Left colon (tissue), 2 donors: ENCODE data around the gene CMTM5. TPM values are rescaled to one million over a fixed set of nuclear protein-coding genes. Genes with fewer than 3 reads are reported as not detected.
"Not testable (repeated sequence)": the region's sequence is repeated elsewhere in the genome, so short reads cannot be mapped to it uniquely, and the experiment has no call there.

Experiments used
- ATAC-seq: fragments of 200-7000 bp; cut with Tn5 transposase; one replicate; pipeline ENCODE4 v1.9.1; 2020; ENCODE audit warnings: mild to moderate bottlenecking, moderate library complexity
- DNase-seq, 2 donors: peaks; one replicate each; pipeline ENCODE4 v3.0.0-alpha.2; 2020
- intact Hi-C, 2 donors: fragments of 100-400 bp; cut with DNase I in 1 of 2; cut with micrococcal nuclease in 1 of 2; formaldehyde crosslinking; loops; one replicate each; pipeline versions ENCODE4 v1.11.2 to v1.14.0; 2022; cut with DNase I, micrococcal nuclease
- total RNA-seq, 2 donors: library from RNA; stranded (reverse); fragmentation: NEBNext Ultra II Directional; extraction: Animal tissue kit (Norgen Biotek cat#: 25700); gene quantifications; one replicate each; pipeline ENCODE4 v1.2.1, GENCODE V29; 2021
- donor health status: DM: no; HTN: no; CAD: no.
- donor health status: DM: yes; HTN: yes; CAD: no.

The CMTM5 gene
- total RNA-seq, 2 donors from 2014 or later, result 1.6 TPM; not detected in 1

GRCh38 chr14:23386999-23387398 is 10.2 kb downstream of the CMTM5 start:
- no peak for DNase-seq
- intact Hi-C loops, result loop anchor here in 1 of 2 donors (10.0 kb wide), 1 partner anchor 122 kb away; no protein-coding TSS in a partner anchor
- no peak for ATAC-seq

- DNase-seq (no peak), ATAC-seq (no peak)
- intact Hi-C loops, result loop anchor here in 1 of 2 donors (10.0 kb wide), 1 partner anchor 123 kb away; no protein-coding TSS in a partner anchor
Observed at GRCh38 chr14:23387916-23388882, 11.4 kb downstream of the CMTM5 start.

- intact Hi-C loops, result loop anchor here in 1 of 2 donors (10.0 kb wide), 1 partner anchor 124 kb away; no protein-coding TSS in a partner anchor
- ATAC-seq (no peak), DNase-seq (no peak)
Observed at GRCh38 chr14:23388996-23389395, 12.2 kb downstream of the CMTM5 start.

GRCh38 chr14:23389396-23389795 is 12.6 kb downstream of the CMTM5 start:
- ATAC-seq (no peak), DNase-seq (no peak)
- intact Hi-C loops, result loop anchor here in 1 of 2 donors (10.0 kb wide), 1 partner anchor 125 kb away; no protein-coding TSS in a partner anchor

GRCh38 chr14:23389871-23390270 is 13.0 kb downstream of the CMTM5 start:
- DNase-seq, ATAC-seq: not testable (repeated sequence)
- intact Hi-C loops, result loop anchor here in 1 of 2 donors (10.0 kb wide), 1 partner anchor 125 kb away; no protein-coding TSS in a partner anchor

- intact Hi-C loops, result no loop called here
- DNase-seq (no peak), ATAC-seq (no peak)
Observed at GRCh38 chr14:23392613-23393012, 15.8 kb downstream of the CMTM5 start.

GRCh38 chr14:23396126-23396525 is 19.3 kb downstream of the CMTM5 start:
- no peak for ATAC-seq
- intact Hi-C loops, result no loop called here
- DNase-seq, result no peak

GRCh38 chr14:23396781-23397407 is 20.0 kb downstream of the CMTM5 start:
- DNase-seq (no peak), ATAC-seq (no peak)
- intact Hi-C loops, result no loop called here

GRCh38 chr14:23398348-23398747 is 21.5 kb downstream of the CMTM5 start:
- no peak for ATAC-seq
- intact Hi-C loops, result no loop called here

GRCh38 chr14:23399136-23399535 is 22.3 kb downstream of the CMTM5 start:
- no peak for ATAC-seq
- intact Hi-C loops, result no loop called here
- no peak for DNase-seq

More at GRCh38 chr14:23398348-23398747, 21.5 kb downstream of the CMTM5 start:
- no peak for DNase-seq

GRCh38 chr14:23399591-23399990 is 22.7 kb downstream of the CMTM5 start:
- intact Hi-C loops, result no loop called here
- no peak for DNase-seq
- no peak for ATAC-seq

- intact Hi-C loops, ATAC-seq, DNase-seq: not testable (repeated sequence)
Observed at GRCh38 chr14:23400496-23401149, 23.8 kb downstream of the CMTM5 start.

- intact Hi-C loops, result no loop called here
- DNase-seq (no peak), ATAC-seq (no peak)
Observed at GRCh38 chr14:23401291-23401690, 24.4 kb downstream of the CMTM5 start.

- DNase-seq (no peak), ATAC-seq (no peak)
- intact Hi-C loops, result no loop called here
Observed at GRCh38 chr14:23402296-23403138, 25.7 kb downstream of the CMTM5 start.

GRCh38 chr14:23403139-23403438 is 26.2 kb downstream of the CMTM5 start:
- DNase-seq, result no peak
- no peak for ATAC-seq
- intact Hi-C loops, result no loop called here

GRCh38 chr14:23403908-23404307 is 27.1 kb downstream of the CMTM5 start:
- no peak for DNase-seq

GRCh38 chr14:23404331-23404900 is 27.6 kb downstream of the CMTM5 start:
- ATAC-seq (no peak), DNase-seq (no peak)
- intact Hi-C loops, result no loop called here

More at GRCh38 chr14:23403908-23404307, 27.1 kb downstream of the CMTM5 start:
- ATAC-seq, result no peak
- intact Hi-C loops, result no loop called here

- no peak for DNase-seq
- intact Hi-C loops, result no loop called here
- no peak for ATAC-seq
Observed at GRCh38 chr14:23405096-23405495, 28.2 kb downstream of the CMTM5 start.
